ENCODE data around the gene SRSF1.
"Not testable (repeated sequence)": the region's sequence is repeated elsewhere in the genome, so short reads cannot be mapped to it uniquely, and the experiment has no call there.

DNA sequence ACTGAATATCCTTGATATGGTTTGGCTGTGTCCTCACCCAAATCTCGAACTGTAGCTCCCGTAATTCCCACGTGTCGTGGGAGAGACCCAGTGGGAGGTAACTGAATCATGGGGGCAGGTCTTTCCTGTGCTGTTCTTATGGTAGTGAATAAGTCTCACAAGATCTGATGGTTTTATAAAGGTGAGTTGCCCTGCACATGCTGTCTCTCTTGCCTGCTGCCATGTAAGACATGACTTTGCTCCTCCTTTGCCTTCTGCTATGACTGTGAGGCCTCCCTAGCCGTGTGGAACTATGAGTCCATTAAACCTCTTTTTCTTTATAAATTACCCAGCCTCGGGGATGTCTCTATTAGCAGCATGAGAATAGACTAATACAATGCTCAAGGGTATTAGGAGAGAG, 37.2 kb upstream of the SRSF1 start:
- not testable (repeated sequence) for TF ChIP-seq POLR2AphosphoS5, POLR2A, POU2F2 (IDR thresholded peaks at IDR 0.05; ENCODE audit: low read depth, low read length)
